SKM-1 (cell line): ENCODE measurements around the gene FDCSP.
"Not testable (repeated sequence)": the region's sequence is repeated elsewhere in the genome, so short reads cannot be mapped to it uniquely, and the experiment has no call there.

Experiments used
- DNase-seq: peaks from one replicate; lab custom pipeline; 2025; ENCODE audit not compliant: unreplicated experiment; lab: John Stamatoyannopoulos, UW

The FDCSP gene

GRCh38 chr4:70239131-70239883 lies 13.4 kb downstream of the FDCSP start:
- no peak for DNase-seq

GRCh38 chr4:70239884-70240591 lies 14.1 kb downstream of the FDCSP start:
- no peak for DNase-seq

- not testable (repeated sequence) for DNase-seq
These were observed 16.4 kb downstream of the FDCSP start, which contains the start of gene CSN3 for GRCh38 chr4:70242297-70242696. TSS of gene CSN3 (plus strand) at chr4:70242597. CDS start at chr4:70244820, 2,223 bp downstream.

- no peak for DNase-seq
These were observed 17.2 kb downstream of the FDCSP start for GRCh38 chr4:70243091-70243490.

- DNase-seq, result no peak
These were observed 25.5 kb downstream of the FDCSP start for GRCh38 chr4:70251250-70251944.

GRCh38 chr4:70251945-70252277 lies 26.0 kb downstream of the FDCSP start:
- no peak for DNase-seq

- DNase-seq, result no peak
These were observed 43.8 kb downstream of the FDCSP start for GRCh38 chr4:70269674-70270073.

- no peak for DNase-seq
These were observed 51.2 kb downstream of the FDCSP start for GRCh38 chr4:70277121-70277520.

GRCh38 chr4:70280567-70280966 lies 54.6 kb downstream of the FDCSP start:
- DNase-seq, result no peak
